GM18517 (cell line): ENCODE measurements around the gene LRRC8E.

Experiments used
- ATAC-seq: cut with Tn5 transposase; IDR thresholded peaks from one replicate; pipeline ENCODE4 v1.9.1; 2021; ENCODE audit warnings: mild to moderate bottlenecking, moderate library complexity; ENCODE audit not compliant: unreplicated experiment

The LRRC8E gene

GRCh38 chr19:7867092-7867844 is 21.0 kb upstream of the LRRC8E start:
- ATAC-seq = no peak

GRCh38 chr19:7868326-7868670 is 20.0 kb upstream of the LRRC8E start:
- ATAC-seq = no peak

- peak; percentile 59 for ATAC-seq
Observed at GRCh38 chr19:7868671-7869452, 19.4 kb upstream of the LRRC8E start.

- ATAC-seq = peak; percentile 59
Observed at GRCh38 chr19:7869453-7869909, 18.8 kb upstream of the LRRC8E start.

- no peak for ATAC-seq
Observed at GRCh38 chr19:7869910-7870511, 18.3 kb upstream of the LRRC8E start.

- no peak for ATAC-seq
Observed at GRCh38 chr19:7870571-7871436, 17.5 kb upstream of the LRRC8E start.

- ATAC-seq = no peak
Observed at GRCh38 chr19:7871437-7872305, 16.6 kb upstream of the LRRC8E start.

GRCh38 chr19:7872306-7873204 is 15.8 kb upstream of the LRRC8E start:
- no peak for ATAC-seq

- no peak for ATAC-seq
Observed at GRCh38 chr19:7873304-7874075, 14.8 kb upstream of the LRRC8E start.

GRCh38 chr19:7874076-7874896 is 14.0 kb upstream of the LRRC8E start, which contains the start of gene PRR36:
TSS of gene PRR36 (minus strand) at chr19:7874390. CDS start at chr19:7873689, 701 bp downstream.
- no peak for ATAC-seq

GRCh38 chr19:7874897-7875273 is 13.4 kb upstream of the LRRC8E start:
- no peak for ATAC-seq

GRCh38 chr19:7877249-7877836 is 11.0 kb upstream of the LRRC8E start:
- ATAC-seq = no peak

GRCh38 chr19:7879111-7879807 is 9.1 kb upstream of the LRRC8E start:
- ATAC-seq = no peak

GRCh38 chr19:7879836-7880235 is 8.5 kb upstream of the LRRC8E start:
- no peak for ATAC-seq

GRCh38 chr19:7881910-7882309 is 6.4 kb upstream of the LRRC8E start:
- ATAC-seq = no peak

GRCh38 chr19:7883105-7883504 is 5.2 kb upstream of the LRRC8E start:
- no peak for ATAC-seq
